Keratinocyte (primary cell): ENCODE results near the gene PRDX6.

ENCODE experiments used
- CTCF ChIP-seq, 3 experiments: IDR thresholded peaks in 1 of 3; conservative IDR thresholded peaks in 1 of 3; optimal IDR thresholded peaks in 1 of 3; 2 replicates in 2 of 3; 3 replicates in 1 of 3; pipeline versions ENCODE3 to v1.5.1; 2011; ENCODE audit warnings: low read length in 3 of 3, mild to moderate bottlenecking in 3 of 3, moderate library complexity in 2 of 3, control low read depth in 1 of 3, inconsistent platforms in 1 of 3; ENCODE audit not compliant: insufficient read depth in 2 of 3; ENCODE audit errors: extremely low read depth in 1 of 3
- EZH2 ChIP-seq: IDR thresholded peaks from one replicate; pipeline ENCODE4 v1.6.1; 2012; ENCODE audit warnings: inconsistent platforms, mild to moderate bottlenecking, low read length, moderate library complexity

GRCh38 chr1:173477286-173478093 lies at the start of gene PRDX6:
- TF ChIP-seq CTCF (optimal IDR thresholded peaks at IDR 0.05 in 1 of 3, IDR thresholded peaks at IDR 0.05 in 1 of 3, conservative IDR thresholded peaks at IDR 0.05 in 1 of 3; ENCODE audit: extremely low read depth in 1 of 3, insufficient read depth in 2 of 3, low read length in 3 of 3) (no peak), EZH2 (no peak)
